Smooth muscle cell (in vitro differentiated cells): ENCODE measurements around the gene CLCN7. TPM values are rescaled to one million over a fixed set of nuclear protein-coding genes. Genes with fewer than 3 reads are reported as not detected.

Source experiments
- DNase-seq: peaks from one replicate; lab custom pipeline; 2025; ENCODE audit not compliant: unreplicated experiment; lab: John Stamatoyannopoulos, UW
- H2AFZ ChIP-seq: fragments of 200-600 bp; sonication (generic); 2 replicates; pipeline ENCODE4 v1.6.0; 2016; ENCODE audit warnings: antibody characterized with exemption, low read depth, mild to moderate bottlenecking
- H3F3A ChIP-seq: fragments of 200-600 bp; sonication (generic); 2 replicates; pipeline ENCODE4 v1.6.0; 2017; ENCODE audit warnings: antibody characterized with exemption, low read depth
- H3K27ac ChIP-seq: fragments of 200-600 bp; sonication (generic); 2 replicates; pipeline ENCODE4 v1.5.1; 2016; ENCODE audit warnings: low read depth, mild to moderate bottlenecking
- H3K27me3 ChIP-seq: fragments of 200-600 bp; sonication (generic); 2 replicates; pipeline ENCODE4 v1.6.1; 2016; ENCODE audit warnings: low read depth, mild to moderate bottlenecking
- H3K36me3 ChIP-seq: fragments of 200-600 bp; sonication (generic); 2 replicates; pipeline ENCODE4 v1.5.1; 2016; ENCODE audit warnings: low read depth
- H3K4me1 ChIP-seq: fragments of 200-600 bp; sonication (generic); 2 replicates; pipeline ENCODE4 v1.5.1; 2016; ENCODE audit warnings: low read depth
- H3K4me2 ChIP-seq: fragments of 200-600 bp; sonication (generic); 2 replicates; pipeline ENCODE4 v1.6.0; 2016; ENCODE audit warnings: mild to moderate bottlenecking
- H3K4me3 ChIP-seq: fragments of 200-600 bp; sonication (generic); 2 replicates; pipeline ENCODE4 v1.5.1; 2016; ENCODE audit warnings: mild to moderate bottlenecking
- H3K79me2 ChIP-seq: fragments of 200-600 bp; sonication (generic); 2 replicates; pipeline ENCODE4 v1.6.0; 2016; ENCODE audit warnings: low read depth, mild to moderate bottlenecking
- H3K9ac ChIP-seq: fragments of 200-600 bp; sonication (generic); 2 replicates; pipeline ENCODE4 v1.6.0; 2016; ENCODE audit warnings: low read depth
- H3K9me3 ChIP-seq: fragments of 200-600 bp; sonication (generic); replicated peaks from 2 replicates; pipeline ENCODE4 v1.5.1; 2016; ENCODE audit warnings: low read depth
- H4K20me1 ChIP-seq: fragments of 200-600 bp; sonication (generic); 2 replicates; pipeline ENCODE4 v1.6.0; 2016; ENCODE audit warnings: low read depth
- WGBS: methylation state at CpG from one replicate; pipeline ENCODE4 v1.1.7; 2016; ENCODE audit warnings: low lambda C conversion rate; 5-methylcytosine and 5-hydroxymethylcytosine counted together
- polyA plus RNA-seq: library from polyadenylated mRNA; unstranded; fragments of >200 nt; fragmentation: Nextera tagmentation; extraction: Ambion mirVana; gene quantifications from 2 replicates; pipeline ENCODE4 v1.2.1, GENCODE V29; 2016
- total RNA-seq: library from RNA; depleted of rRNA; stranded (reverse); fragments of >200 nt; gene quantifications from 2 replicates; pipeline ENCODE4 v1.2.3, GENCODE V29; 2014
- TF ChIP-seq, protein P1 (sequence below): fragments of 200-600 bp; sonication (generic); IDR thresholded peaks from 2 replicates; pipeline ENCODE4 v1.5.1; 2017; ENCODE audit warnings: borderline replicate concordance, mild to moderate bottlenecking, antibody characterized with exemption; ENCODE audit not compliant: insufficient read depth, poor library complexity, severe bottlenecking

The CLCN7 gene
- total and polyA plus RNA-seq, 2 experiments from 2014 or later, result 15.6 to 45.2 TPM

- TF ChIP-seq, protein P1, sequence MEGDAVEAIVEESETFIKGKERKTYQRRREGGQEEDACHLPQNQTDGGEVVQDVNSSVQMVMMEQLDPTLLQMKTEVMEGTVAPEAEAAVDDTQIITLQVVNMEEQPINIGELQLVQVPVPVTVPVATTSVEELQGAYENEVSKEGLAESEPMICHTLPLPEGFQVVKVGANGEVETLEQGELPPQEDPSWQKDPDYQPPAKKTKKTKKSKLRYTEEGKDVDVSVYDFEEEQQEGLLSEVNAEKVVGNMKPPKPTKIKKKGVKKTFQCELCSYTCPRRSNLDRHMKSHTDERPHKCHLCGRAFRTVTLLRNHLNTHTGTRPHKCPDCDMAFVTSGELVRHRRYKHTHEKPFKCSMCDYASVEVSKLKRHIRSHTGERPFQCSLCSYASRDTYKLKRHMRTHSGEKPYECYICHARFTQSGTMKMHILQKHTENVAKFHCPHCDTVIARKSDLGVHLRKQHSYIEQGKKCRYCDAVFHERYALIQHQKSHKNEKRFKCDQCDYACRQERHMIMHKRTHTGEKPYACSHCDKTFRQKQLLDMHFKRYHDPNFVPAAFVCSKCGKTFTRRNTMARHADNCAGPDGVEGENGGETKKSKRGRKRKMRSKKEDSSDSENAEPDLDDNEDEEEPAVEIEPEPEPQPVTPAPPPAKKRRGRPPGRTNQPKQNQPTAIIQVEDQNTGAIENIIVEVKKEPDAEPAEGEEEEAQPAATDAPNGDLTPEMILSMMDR, result no peak
- no peak overlapping the region for H3K9ac ChIP-seq
- H3K4me2 ChIP-seq, result no peak overlapping the region
- no peaks in the 10 kb centered on the region for H3K36me3 ChIP-seq
- no peak overlapping the region for H3K27ac ChIP-seq
- no peaks in the 10 kb centered on the region for H3F3A ChIP-seq
- 96% methylated on average over 37 of the region's 37 CpGs for WGBS
- H3K4me3 ChIP-seq, result no peak overlapping the region
- H3K4me1 ChIP-seq, result no peaks in the 10 kb centered on the region
- no peak for DNase-seq
- H3K79me2 ChIP-seq, result no peaks in the 10 kb centered on the region
- no peaks in the 10 kb centered on the region for H3K27me3 ChIP-seq
- no peaks in the 10 kb centered on the region for H4K20me1 ChIP-seq
- H3K9me3 ChIP-seq, result no peaks in the 10 kb centered on the region
- no peak overlapping the region for H2AFZ ChIP-seq
Measured at GRCh38 chr16:1506494-1507213, 31.8 kb upstream of the CLCN7 start.

- H3K27me3 ChIP-seq, result no peaks in the 10 kb centered on the region
- no peak overlapping the region for H2AFZ ChIP-seq
- H3K36me3 ChIP-seq, result no peaks in the 10 kb centered on the region
- no peak overlapping the region for H3K4me3 ChIP-seq
- H3K4me1 ChIP-seq, result no peaks in the 10 kb centered on the region
- H3K27ac ChIP-seq, result no peak overlapping the region
- no peaks in the 10 kb centered on the region for H4K20me1 ChIP-seq
- 95% methylated on average over 22 of the region's 22 CpGs for WGBS
- no peaks in the 10 kb centered on the region for H3K9me3 ChIP-seq
- no peak for DNase-seq
- TF ChIP-seq, protein P1, result no peak
- H3K9ac ChIP-seq, result no peak overlapping the region
- no peaks in the 10 kb centered on the region for H3F3A ChIP-seq
- H3K79me2 ChIP-seq, result no peaks in the 10 kb centered on the region
- no peak overlapping the region for H3K4me2 ChIP-seq
Measured at GRCh38 chr16:1505912-1506311, 31.1 kb upstream of the CLCN7 start.

DNA sequence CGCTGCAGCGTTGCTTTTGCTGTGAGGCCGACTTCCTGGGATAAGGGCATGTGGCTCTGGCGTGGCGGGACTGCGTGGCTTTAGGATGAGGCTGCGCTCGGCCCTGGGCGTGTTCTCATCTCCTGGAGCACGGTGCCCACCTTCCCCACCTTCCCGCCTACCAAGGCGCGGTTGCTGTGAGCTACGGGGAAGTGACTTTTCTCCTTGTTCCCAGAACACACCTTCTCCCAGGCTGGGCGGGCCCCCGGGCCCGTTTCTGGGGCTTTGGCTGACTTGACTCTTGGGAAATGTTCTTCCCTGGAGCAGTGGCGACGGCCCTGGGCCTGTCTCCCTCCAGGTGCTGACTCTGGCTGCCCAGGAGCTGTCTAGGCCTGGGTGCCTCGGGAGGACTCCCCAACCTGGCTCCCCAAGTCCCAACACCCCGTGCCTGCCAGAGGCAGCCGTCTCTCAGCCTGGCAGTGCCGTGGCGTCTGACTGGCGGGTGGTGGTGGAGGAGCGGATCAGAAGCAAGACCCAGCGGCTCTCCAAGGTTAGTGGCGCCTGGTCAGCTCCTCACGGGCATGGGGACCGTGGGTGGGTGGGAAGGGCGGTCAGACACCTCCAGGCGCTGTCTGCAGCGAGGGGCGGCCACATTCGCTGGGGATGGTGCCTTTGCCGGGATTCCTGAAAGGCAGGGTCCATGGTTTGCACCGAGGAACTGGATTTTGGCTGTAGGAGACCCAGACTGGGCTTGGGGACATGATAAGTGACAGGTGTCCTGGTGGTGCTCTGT lies 30.4 kb upstream of the CLCN7 start:
- H3F3A ChIP-seq, result no peaks in the 10 kb centered on the region
- H3K4me3 ChIP-seq, result no peak overlapping the region
- no peaks in the 10 kb centered on the region for H3K36me3 ChIP-seq
- 96% methylated on average over 37 of the region's 37 CpGs for WGBS
- no peak overlapping the region for H3K9ac ChIP-seq
- no peaks in the 10 kb centered on the region for H3K4me1 ChIP-seq
- no peaks in the 10 kb centered on the region for H4K20me1 ChIP-seq
- no peaks in the 10 kb centered on the region for H3K27me3 ChIP-seq
- H2AFZ ChIP-seq, result no peak overlapping the region
- H3K27ac ChIP-seq, result no peak overlapping the region
- TF ChIP-seq, protein P1, result no peak
- H3K9me3 ChIP-seq, result no peaks in the 10 kb centered on the region
- H3K4me2 ChIP-seq, result no peak overlapping the region
- H3K79me2 ChIP-seq, result no peaks in the 10 kb centered on the region
- DNase-seq, result no peak
